NK-92 treated with Interleukin-12 subunit alpha and Interleukin-12 subunit beta, amount 100 ng/mL, for 24 hours (cell line): ENCODE data around the gene NPAS2.

ENCODE experiments used
- DNase-seq: peaks from one replicate; lab custom pipeline; 2025; lab: John Stamatoyannopoulos, UW

Gene NPAS2

DNA sequence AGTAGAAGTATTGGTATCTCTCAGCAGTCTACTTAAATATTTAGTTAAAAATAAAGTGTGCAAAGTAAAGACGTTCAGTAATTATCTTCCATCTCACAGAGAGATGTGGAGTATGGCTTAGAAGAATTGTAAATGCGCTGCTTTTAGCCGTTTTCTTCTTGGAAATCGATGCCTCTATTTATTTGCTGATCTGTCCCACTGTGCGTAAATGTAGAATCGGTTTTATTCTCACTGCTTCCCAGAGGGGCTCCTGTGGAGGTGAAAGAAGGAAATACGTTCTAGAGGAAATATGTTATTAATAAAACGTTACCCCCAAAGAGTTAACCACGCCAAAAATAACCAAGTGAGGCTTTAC is 1.9 kb downstream of the NPAS2 start:
- DNase-seq: no peak

DNA sequence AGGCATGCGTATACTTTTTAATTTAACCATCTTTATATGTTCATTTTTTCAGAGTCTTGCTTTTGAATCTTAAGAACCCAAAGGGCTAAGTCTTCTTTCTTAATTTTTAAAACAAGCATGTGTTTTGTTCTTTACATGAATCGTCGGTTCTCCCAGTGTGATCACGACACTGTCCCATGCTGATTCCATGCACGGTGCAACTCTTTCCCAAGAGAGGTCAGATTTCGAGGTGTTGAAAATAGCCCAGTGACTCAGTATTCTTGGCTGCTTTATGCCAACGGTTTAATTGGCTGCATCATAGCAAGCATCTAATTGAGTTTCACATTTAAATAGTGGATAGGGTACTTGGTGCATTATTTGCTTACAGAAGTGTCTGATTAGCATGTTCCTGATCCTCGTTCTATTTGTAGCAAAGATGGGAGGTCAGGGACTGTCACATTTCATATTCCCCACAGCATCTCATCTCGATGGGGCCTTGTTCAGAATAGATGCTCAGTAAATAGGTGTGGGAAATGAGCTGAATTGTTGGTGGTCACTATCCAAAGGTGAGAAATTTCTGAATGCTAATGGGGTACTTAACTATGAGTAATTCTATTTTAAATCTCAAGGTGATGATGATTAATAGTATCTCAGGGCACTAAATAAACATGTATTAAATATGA is 2.8 kb downstream of the NPAS2 start:
- no peak for DNase-seq

DNA sequence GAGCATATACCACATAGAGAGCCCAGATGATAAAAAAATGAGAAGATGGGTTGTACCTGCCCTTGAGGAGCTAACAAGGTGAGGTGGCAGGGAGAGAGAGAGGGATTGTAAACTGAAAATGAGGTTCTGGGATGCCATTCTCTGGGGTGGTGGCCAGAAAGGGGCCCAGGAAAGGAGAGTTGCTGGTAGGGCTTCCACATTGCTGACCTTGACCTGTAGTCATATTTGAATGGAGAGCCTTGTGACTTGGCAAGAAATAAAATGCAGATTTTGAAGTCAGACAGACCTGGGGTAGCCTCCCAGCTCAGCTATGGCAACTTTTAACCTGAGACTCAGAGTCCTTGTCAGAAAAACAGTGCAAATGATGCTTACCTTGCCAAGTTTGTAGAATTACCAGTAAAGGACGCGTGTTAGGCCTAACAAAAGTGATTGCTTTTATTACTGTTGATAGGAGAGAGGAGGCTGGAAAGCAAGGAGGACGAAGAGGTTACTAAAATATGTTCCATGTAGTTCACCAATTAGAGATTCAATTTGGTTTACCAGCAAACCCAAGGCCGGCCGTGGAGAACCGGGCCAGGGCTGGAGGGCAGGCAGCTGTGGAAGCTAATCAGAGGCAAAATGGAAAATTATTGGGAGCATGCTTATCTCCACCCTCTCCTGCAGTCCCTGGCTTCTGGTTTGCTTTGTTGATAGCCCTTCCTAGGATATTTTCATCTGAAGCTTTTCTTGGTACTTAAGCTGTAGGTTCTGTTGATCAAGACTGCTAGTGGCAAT is 3.9 kb downstream of the NPAS2 start:
- no peak for DNase-seq

DNA sequence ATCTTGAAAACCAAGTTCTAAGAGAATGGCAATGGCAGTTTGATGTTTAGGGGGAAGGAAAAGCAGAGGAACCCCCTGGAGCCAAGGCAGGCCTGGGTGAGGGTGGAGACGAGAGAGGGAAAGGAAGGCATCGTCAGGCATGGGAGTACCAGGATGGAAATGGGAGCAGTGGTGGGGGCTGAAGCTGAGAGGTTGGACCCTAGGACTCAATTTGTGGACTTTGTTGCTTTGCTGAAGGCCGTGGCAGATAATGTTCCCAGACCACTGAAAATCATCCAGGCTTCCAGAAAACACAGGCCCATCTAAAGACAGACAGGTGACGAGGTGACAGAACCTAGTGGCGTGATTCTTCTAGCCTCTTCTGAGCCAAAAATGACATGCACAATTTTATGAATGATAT is 4.9 kb downstream of the NPAS2 start:
- no peak for DNase-seq

DNA sequence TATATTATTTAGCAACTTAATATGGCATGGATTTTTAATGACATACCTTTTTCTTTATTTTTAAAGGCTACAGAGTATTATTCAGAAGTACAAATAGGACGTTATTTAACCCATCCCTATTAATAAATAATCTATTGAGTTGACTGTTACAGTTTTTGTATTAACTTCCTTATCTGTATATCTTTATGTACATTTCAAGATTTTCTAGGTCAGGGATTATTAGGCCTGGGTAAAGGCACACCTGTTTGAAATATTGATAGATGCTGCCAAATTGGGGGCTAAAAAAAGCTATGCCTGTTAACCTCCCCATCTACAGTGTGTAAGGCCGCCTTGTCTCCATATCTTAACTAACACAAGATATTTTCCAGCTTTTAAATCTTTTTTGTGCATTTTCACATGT is 6.6 kb downstream of the NPAS2 start:
- DNase-seq: no peak

DNA sequence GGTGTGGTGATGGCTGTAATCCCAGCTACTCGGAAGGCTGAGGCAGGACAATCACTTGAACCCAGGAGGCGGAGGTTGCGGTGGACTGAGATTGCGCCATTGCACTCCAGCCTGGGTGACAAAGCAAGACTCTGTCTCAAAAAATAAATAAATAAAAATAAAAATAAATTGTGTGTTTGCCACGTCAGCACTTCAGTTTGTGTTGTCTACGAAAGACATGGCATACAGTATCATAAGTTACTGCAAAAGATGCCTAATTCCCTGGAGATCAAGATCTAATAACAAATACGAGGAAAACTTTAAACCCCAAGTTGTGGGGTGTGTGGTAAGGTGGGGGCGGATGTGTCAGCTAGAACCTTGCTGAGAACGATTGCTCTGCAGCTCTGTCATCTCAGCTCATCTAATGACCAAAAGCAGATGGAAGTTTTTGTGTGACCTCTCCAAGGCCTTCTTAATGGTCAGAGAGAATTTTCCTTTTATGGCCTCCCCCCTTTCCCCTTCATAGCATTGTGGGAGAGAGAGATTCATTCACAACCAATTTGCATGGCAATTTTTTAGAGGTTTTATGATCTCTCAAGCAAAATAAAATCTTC is 11.3 kb downstream of the NPAS2 start:
- DNase-seq: no peak

DNA sequence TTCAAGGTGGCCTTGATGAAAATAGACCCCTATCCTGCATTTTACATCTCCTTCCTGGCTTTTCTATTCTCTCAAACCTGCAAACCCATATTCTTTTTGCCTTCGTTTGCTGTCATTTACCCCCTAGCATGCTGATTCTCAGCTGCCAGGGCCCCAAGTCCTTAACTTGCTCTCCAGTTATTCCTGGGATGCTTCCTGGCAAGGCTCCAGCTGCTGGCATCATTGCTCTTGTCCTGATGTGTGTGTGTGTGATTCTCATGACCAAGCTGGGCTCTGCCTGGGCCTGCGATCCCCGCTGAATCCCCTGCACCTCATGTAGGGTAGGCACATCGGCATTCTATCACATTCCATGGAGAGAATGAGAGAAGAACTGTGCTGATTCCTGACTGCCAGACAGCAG is 11.9 kb downstream of the NPAS2 start:
- DNase-seq: no peak

DNA sequence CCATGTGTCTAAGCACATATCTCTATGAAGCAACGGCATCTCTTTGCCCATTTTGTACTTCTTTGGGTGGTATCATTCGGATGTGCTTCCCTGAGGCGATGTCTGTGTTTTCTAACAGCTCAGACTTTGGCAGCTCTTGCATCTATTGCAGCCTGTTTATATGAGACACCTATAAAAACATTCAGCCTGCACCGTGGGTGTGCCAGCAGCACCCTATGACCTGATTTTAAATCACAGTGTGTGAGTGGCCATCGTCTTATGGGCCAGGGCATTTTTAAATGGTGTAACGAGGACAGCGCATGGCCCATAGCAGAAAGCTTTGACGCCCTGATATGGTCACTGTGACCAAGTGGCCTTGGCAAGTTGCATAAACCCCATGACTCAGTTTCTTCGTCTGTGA is 12.9 kb downstream of the NPAS2 start:
- no peak for DNase-seq

DNA sequence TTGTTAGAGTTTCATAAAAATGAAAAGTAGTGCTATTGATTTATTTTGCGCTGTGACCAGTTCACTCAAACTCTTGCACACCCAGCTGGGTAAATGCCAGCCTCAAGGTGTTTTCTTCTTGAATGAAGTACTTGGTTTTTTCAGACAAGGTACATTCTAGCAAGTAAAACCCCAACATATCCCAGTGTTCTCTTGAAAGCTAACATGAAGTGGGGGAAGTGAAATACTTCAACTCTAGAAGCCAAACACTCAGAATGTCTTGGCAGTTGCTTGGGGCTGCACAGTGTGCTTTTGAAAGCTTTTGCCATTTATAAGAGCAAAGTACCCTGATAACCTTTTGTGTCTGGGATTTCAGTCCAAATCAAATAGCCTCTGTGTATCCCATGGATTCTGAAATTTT is 13.4 kb downstream of the NPAS2 start:
- DNase-seq: no peak

DNA sequence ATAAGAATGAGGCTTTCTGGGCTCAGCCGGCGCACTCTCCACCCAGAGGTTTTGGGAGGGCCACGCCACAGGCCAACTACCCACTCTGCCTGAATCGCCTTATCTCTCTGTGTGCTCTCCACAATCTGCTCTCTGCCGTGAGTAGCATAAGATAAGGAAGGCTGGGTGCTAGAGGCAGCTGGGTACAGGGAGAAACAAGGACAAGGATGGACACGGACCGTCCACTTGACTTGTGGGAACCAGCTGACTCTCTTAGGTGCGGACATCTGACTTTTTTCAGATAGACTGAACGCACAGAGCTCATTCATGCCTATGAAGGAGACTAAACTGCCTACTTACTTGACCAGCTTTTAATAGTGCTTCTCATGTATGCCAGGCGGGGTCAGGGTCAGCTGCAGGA is 14.3 kb downstream of the NPAS2 start:
- no peak for DNase-seq

DNA sequence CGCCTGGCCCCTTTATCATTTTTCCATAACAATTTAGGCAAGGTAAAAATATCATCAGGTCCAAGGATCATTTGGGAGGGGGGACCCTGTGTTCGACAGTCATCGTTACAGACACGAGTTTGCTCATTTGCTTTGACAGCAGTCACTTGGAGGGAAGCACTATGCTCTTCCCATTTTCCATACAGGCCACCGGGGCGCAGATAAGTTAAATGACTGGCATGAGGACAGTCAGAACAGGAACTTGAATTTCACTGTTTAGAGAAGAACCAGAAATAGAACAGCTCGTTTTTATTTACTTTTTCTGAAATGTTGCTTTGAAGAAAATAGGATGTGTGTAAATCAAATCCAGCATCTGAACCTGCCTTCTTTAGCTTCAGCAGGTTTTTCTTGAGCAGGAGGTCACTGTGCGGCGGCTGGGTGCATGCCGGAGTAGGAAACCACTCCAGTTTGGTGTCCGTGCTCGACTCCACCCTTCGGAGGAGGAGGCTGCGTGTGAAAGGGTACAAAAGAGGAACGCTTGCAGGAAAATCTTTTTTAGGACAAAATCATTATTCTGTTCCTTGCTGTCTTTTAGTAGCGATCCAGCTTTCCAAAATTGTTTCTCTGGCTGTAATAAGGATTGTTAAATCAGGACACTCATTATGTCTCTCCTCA is 15.2 kb downstream of the NPAS2 start:
- DNase-seq: no peak

DNA sequence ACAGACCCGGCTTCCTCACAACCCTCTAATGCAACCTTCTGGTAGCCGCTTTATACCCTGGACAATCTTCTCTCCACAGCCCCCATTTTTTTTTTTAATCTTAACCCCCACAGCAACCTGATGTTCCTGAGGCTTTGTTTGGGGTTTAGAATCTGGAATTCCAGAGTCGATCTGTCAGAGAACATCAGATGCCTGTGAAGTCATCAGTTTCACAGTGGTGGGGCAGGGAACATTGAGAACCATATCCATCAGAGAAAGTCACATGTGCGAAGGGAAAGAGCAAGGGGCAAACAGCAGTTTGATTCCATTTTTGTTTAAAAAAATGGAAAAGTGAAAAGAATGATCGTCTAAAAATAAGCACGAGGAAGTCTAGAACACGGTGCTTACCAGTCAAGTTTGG is 20.6 kb downstream of the NPAS2 start:
- DNase-seq: no peak

DNA sequence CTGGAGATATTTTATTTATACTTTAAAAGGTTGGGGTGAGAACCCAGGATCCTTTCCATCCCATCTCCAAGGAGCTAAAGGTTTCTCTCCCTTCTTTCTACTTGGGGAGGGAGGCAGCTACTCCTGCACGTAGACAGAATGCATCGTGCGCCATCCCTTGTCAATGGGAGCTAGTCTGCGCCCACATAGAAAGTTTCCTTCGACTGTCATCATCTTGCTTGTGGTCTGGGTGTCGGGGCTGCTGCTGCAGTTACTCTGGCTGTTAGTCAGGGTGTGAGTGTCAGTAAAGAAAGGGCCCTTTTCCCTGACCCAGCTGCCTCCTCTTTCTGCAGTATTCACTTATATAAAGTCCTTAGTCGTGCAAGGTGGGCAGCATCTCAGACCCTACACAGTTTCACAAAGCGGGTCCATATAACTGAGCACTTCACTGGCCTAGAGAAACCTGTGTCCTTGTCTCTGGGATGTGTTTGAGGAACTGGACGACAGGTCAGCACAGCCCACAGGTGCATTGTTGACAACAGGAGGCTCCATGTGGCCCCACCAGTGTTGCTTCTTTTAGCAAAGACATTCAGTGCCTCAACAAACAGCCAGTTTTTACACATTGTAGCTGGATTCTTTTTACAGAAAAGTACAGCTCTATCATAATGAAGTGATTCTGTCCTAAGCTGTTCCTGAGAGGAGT is 22.4 kb downstream of the NPAS2 start:
- no peak for DNase-seq

DNA sequence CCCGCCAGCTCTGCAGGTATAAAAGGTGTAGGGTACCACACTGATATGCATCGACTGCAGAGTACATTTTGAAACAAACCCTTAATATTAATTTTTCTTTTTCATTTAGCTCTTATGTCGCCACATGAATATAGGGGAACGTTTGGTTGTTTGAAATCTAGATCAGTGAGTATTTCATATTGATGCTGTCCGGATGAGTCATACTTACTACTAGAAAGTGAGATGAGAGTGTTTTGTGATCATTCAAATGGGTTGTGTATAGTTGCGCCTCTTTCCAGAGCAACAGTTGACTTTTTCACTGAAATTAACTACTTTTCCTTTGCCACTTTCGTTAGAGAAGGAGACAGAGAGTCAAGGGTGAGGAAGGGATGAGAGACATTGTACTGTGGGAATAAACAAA is 24.6 kb downstream of the NPAS2 start:
- no peak for DNase-seq

DNA sequence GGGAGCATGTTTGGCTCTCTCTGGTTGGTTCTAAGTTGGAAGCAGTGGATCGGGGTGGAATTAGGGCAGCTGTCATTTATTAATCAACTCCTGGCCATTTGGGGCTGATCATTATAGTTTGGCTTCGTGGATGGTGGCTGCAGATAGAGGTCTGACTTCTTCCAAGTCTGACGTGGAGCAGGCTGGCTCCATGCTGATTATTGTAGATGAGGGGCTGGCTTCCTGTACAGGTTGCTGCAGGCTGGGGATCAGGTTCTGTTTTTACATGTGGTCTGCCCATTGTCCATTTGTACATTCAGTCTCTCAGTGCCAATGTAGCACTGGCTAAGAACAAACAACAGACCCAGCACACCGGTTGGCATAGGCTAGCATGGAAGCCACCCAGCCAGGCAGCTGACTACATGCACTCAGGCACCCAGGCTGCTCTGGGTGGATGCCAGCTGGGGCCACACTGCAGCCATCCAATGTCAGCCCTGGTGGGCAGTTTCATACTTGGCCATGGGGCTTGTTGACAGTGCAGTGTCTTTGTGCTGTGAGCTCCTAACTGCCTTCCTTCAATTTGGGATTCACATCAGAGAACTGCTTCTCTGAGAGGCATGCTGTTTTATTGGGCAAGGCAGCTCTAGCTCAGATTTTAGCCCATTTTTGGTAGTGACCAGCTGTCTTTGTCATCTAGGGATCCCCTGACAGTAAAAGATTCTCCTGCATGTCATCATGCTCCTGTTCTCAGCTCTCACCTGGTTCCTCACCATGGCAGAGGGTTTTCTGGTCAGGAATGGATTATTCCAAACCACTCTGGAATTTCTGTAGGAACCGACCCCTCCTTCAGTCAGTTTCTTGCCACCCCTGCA is 25.4 kb downstream of the NPAS2 start:
- DNase-seq: no peak

DNA sequence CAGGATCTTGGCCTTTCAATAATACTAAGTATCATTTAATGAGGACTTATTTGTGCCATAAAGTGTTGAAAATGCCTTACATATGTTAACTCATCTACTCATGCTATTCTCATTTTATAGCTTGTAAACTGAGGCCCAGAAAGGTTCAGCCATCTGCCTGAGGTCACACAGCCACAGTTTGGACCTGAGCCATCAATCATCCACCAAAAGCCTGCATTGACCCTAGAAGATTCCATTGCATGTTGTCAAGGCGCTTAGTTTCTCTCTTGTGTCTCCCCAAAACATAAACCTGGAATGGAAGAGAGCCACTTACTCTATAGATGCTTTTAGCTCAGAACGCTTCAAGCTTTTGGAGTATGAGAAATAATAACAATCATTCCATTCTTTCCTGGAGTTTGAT is 26.8 kb downstream of the NPAS2 start:
- no peak for DNase-seq

DNA sequence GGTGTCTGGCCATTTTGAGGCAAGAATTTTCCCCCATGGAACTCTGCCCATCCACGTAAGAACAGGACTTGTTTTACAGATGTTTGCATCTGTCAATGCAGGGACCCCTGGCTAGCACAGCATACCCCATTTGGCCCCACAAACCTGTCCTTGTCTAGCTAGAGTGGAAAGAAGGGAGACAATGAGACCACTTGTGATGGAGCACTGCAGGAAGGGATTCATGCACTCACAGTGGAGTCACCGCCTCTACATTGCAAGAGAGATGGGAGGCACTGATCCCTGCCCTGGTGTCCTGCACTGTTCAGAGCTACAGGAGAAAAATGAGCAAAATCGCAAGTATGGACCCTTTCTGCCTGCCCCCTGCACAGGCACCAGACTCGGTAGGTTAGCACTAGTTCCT is 32.5 kb downstream of the NPAS2 start:
- DNase-seq: no peak

DNA sequence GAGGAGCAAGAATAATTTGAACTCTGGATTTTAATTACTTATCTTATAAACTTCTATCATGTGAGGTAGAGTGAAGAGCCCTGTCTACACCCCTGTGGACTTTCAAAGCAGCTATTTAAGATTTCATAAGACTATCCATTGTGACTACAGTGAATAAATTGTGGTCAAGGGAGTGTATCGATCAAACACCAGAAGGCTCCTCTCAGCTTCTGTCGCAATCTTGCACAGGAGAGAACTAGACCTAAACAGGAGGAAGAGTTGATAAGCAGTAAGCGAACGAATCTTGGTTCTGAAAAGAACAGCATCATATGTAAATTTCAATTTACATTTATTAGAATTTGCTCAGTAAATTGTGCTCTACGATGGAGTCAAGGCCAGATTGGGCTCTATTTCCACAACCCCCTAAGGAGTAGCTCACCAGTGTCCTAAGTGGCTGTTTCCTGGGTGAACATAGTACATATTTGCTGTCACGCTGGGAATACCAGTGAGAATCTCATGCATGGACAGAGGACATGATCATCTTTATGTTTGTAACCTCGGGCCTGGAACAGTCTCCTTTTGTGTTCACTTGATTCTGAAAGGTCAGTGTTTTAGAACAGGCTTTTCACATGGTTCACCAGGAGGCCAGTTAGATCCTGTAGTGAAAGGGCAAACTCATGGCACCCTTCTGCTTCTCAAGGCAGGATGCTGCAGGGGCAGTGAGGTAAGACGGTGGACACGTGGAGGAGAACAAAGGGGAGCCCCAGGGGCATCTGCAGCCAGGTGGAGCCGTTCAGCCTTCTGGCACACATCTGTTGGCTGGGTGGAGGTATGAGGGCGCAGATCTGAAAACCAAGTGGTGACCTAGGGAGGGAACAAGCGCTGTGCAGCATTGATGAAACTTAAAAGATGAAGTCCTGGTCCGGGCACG is 33.3 kb downstream of the NPAS2 start:
- DNase-seq: no peak

DNA sequence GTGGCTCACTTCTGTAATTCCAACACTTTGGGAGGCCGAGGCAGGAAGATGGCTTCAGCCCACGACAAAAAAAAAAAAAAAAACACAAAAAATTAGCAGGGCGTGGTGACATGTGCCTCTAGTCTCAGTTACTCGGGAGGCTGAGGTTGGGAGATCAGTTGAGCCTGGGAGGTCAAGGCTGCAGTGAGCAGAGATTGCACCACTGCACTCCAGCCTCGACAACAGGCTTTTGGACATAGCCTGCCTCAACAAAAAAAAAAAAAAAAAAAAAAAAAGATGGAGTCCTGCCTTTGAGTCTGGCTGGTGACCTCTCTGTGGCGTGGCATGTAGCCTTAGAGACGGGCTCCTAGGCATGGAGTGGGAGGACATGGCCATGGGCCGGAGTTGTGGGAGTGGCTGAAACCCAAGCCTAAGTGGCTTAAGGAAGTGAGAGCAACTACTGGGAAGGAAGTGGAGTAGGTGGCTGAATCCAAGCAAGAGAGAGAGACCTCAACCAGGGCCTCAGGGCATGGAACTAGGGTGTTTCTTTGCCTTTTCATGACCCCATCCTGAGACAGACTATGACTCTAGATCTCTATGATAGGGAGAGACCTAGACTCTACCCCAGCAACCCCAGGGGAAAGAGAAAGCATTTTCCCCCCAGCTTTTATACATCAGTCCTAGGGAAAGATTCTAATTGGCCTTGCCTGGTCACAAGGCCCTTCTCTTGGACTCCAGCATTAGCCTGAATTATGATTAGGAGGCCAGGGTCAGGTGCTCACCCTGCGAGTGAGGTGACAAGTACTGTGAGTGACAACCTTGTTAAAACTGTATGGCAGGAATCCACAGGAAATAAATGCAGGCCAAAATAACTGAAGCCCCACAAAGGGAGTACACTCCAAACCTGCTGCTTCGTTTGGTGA is 34.2 kb downstream of the NPAS2 start:
- no peak for DNase-seq
